ENCODE results near the gene TPSB2. TPM values are rescaled to one million over a fixed set of nuclear protein-coding genes. Genes with fewer than 3 reads are reported as not detected.
"Not testable (repeated sequence)": the region's sequence is repeated elsewhere in the genome, so short reads cannot be mapped to it uniquely, and the experiment has no call there.

TPSB2 gene
- total and polyA plus RNA-seq, 5 donors, result 1.8 to 7.1 (median 5.2) TPM; not detected in 1

GRCh38 chr16:1208239-1208830, 21.6 kb downstream of the TPSB2 start:
- ATAC-seq (no peak), DNase-seq (no peak)
- Histone ChIP-seq H3K27ac (ENCODE audit: low read length) (no peak overlapping the region), H3K9me3 (ENCODE audit: control insufficient read depth, low read length) (no peaks in the 10 kb centered on the region), H3K27me3 (ENCODE audit: control insufficient read depth, insufficient read depth) (no peaks in the 10 kb centered on the region), H3K4me3 (ENCODE audit: low read length) (no peak overlapping the region), H3K4me1 (ENCODE audit: control insufficient read depth, insufficient read depth, low read length) (no peaks in the 10 kb centered on the region)
- intact Hi-C loops (cut with DNase I), result no loop called here
- WGBS, result 83% methylated on average over 22 of the region's 22 CpGs

- 79% methylated on average over 16 of the region's 16 CpGs for WGBS
- no peak for ATAC-seq
- no peak for DNase-seq
- Histone ChIP-seq H3K4me3 (ENCODE audit: low read length) (no peak overlapping the region), H3K9me3 (ENCODE audit: control insufficient read depth, low read length) (no peaks in the 10 kb centered on the region), H3K4me1 (ENCODE audit: control insufficient read depth, insufficient read depth, low read length) (no peaks in the 10 kb centered on the region), H3K27me3 (ENCODE audit: control insufficient read depth, insufficient read depth) (no peaks in the 10 kb centered on the region), H3K27ac (ENCODE audit: low read length) (no peak overlapping the region)
- intact Hi-C loops (cut with DNase I), result no loop called here
Measured at GRCh38 chr16:1206786-1207185, 23.2 kb downstream of the TPSB2 start.

DNA sequence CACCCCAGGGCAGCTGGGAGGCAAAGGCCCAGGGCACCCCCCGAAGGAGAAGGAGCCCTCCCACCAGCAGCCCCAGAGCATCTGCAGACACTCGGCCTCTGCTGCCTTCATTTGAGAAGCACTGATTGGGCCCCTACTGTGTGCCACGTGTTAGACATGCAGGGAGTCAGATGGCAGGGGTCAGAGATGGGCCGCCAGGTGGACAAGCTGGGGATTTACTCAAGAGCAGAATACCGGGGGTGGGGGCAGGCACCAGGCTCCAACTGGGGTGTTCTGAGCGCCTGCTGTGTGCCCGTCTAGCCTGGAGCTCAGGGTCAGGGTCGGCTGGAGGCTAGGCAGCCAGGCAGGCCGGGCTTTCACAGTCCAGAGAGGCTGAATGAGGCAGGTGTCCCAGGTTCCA, 23.7 kb downstream of the TPSB2 start:
- DNase-seq (no peak), ATAC-seq (no peak)
- H3K27ac ChIP-seq (ENCODE audit: low read length), result no peak overlapping the region
- no peaks in the 10 kb centered on the region for H3K9me3 ChIP-seq (ENCODE audit: control insufficient read depth, low read length)
- intact Hi-C loops (cut with DNase I), result no loop called here
- H3K4me3 ChIP-seq (ENCODE audit: low read length), result no peak overlapping the region
- WGBS, result 68% methylated on average over 9 of the region's 9 CpGs
- no peaks in the 10 kb centered on the region for H3K4me1 ChIP-seq (ENCODE audit: control insufficient read depth, insufficient read depth, low read length)
- H3K27me3 ChIP-seq (ENCODE audit: control insufficient read depth, insufficient read depth), result no peaks in the 10 kb centered on the region

DNA sequence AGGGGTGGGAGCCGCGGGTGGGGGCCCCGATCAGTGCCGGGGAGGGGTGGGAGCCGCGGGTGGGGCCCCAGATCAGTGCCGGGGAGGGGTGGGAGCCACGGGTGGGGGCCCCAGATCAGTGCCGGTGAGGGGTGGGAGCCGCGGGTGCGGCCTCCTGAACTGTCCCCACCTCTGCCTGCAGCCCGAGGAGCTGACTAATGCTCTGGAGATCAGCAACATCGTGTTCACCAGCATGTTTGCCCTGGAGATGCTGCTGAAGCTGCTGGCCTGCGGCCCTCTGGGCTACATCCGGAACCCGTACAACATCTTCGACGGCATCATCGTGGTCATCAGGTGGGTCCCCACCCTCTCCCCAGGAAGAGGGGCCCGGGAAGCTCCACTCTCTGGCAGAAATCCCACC, 25.1 kb downstream of the TPSB2 start:
- no peaks in the 10 kb centered on the region for H3K27me3 ChIP-seq (ENCODE audit: control insufficient read depth, insufficient read depth)
- H3K4me3 ChIP-seq (ENCODE audit: low read length), result no peak overlapping the region
- intact Hi-C loops (cut with DNase I), result no loop called here
- no peaks in the 10 kb centered on the region for H3K9me3 ChIP-seq (ENCODE audit: control insufficient read depth, low read length)
- WGBS, result 79% methylated on average over 15 of the region's 21 CpGs
- no peaks in the 10 kb centered on the region for H3K4me1 ChIP-seq (ENCODE audit: control insufficient read depth, insufficient read depth, low read length)
- no peak overlapping the region for H3K27ac ChIP-seq (ENCODE audit: low read length)
- ATAC-seq (no peak), DNase-seq (no peak)

- DNase-seq (no peak), ATAC-seq (no peak)
- Histone ChIP-seq H3K9me3 (ENCODE audit: control insufficient read depth, low read length) (no peaks in the 10 kb centered on the region), H3K4me3 (ENCODE audit: low read length) (no peak overlapping the region), H3K27ac (ENCODE audit: low read length) (no peak overlapping the region), H3K27me3 (ENCODE audit: control insufficient read depth, insufficient read depth) (no peaks in the 10 kb centered on the region), H3K4me1 (ENCODE audit: control insufficient read depth, insufficient read depth, low read length) (no peaks in the 10 kb centered on the region)
- 93% methylated on average over 18 of the region's 18 CpGs for WGBS
- intact Hi-C loops (cut with DNase I), result no loop called here
Measured at GRCh38 chr16:1202274-1202673, 27.7 kb downstream of the TPSB2 start.

DNA sequence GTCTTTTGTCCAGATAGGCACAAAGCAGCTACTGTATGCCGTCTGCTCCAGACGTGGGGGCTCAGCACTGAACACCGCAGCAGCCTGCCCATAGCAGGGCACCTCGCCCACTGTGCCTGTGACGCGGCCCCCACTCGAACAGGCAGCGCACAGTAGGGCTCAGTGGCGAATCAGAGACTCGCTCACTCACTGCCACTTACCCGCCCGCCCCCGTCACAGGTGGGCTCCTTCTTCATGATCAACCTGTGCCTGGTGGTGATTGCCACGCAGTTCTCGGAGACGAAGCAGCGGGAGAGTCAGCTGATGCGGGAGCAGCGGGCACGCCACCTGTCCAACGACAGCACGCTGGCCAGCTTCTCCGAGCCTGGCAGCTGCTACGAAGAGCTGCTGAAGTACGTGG, 28.5 kb downstream of the TPSB2 start:
- no peak overlapping the region for H3K4me3 ChIP-seq (ENCODE audit: low read length)
- no peaks in the 10 kb centered on the region for H3K4me1 ChIP-seq (ENCODE audit: control insufficient read depth, insufficient read depth, low read length)
- DNase-seq, result no peak
- ATAC-seq, result no peak
- intact Hi-C loops (cut with DNase I), result no loop called here
- no peaks in the 10 kb centered on the region for H3K27me3 ChIP-seq (ENCODE audit: control insufficient read depth, insufficient read depth)
- H3K9me3 ChIP-seq (ENCODE audit: control insufficient read depth, low read length), result no peaks in the 10 kb centered on the region
- WGBS, result 92% methylated on average over 25 of the region's 25 CpGs
- no peak overlapping the region for H3K27ac ChIP-seq (ENCODE audit: low read length)

DNA sequence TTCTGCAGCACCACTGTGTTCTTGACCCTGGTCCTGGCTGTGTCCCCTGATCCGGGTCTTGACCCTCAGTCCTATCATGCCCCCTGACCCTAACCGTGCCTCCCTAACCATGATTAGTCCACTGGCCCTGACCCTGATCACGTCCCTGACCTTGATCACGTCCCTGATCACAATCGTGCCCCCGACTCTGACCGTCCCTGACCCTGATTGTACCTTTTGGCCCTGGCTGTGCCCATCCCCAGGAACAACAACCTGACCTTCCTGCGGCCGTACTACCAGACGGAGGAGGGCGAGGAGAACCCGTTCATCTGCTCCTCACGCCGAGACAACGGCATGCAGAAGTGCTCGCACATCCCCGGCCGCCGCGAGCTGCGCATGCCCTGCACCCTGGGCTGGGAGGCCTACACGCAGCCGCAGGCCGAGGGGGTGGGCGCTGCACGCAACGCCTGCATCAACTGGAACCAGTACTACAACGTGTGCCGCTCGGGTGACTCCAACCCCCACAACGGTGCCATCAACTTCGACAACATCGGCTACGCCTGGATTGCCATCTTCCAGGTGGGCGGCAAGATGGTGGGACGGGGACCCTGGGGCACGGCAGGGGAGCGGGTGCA, 29.9 kb downstream of the TPSB2 start:
- ATAC-seq (no peak), DNase-seq (no peak)
- intact Hi-C loops (cut with DNase I), result no loop called here
- 93% methylated on average over 38 of the region's 38 CpGs for WGBS
- Histone ChIP-seq H3K27me3 (ENCODE audit: control insufficient read depth, insufficient read depth) (no peaks in the 10 kb centered on the region), H3K4me3 (ENCODE audit: low read length) (no peak overlapping the region), H3K9me3 (ENCODE audit: control insufficient read depth, low read length) (no peaks in the 10 kb centered on the region), H3K27ac (ENCODE audit: low read length) (no peak overlapping the region), H3K4me1 (ENCODE audit: control insufficient read depth, insufficient read depth, low read length) (no peaks in the 10 kb centered on the region)

- Histone ChIP-seq H3K27me3 (ENCODE audit: control insufficient read depth, insufficient read depth) (no peaks in the 10 kb centered on the region), H3K9me3 (ENCODE audit: control insufficient read depth, low read length) (no peaks in the 10 kb centered on the region), H3K4me3 (ENCODE audit: low read length) (no peak overlapping the region), H3K27ac (ENCODE audit: low read length) (no peak overlapping the region), H3K4me1 (ENCODE audit: control insufficient read depth, insufficient read depth, low read length) (no peaks in the 10 kb centered on the region)
- ATAC-seq, result no peak
- intact Hi-C loops (cut with DNase I), result no loop called here
- DNase-seq, result no peak
- 89% methylated on average over 15 of the region's 19 CpGs for WGBS
Measured at GRCh38 chr16:1199347-1200013, 30.5 kb downstream of the TPSB2 start.

DNA sequence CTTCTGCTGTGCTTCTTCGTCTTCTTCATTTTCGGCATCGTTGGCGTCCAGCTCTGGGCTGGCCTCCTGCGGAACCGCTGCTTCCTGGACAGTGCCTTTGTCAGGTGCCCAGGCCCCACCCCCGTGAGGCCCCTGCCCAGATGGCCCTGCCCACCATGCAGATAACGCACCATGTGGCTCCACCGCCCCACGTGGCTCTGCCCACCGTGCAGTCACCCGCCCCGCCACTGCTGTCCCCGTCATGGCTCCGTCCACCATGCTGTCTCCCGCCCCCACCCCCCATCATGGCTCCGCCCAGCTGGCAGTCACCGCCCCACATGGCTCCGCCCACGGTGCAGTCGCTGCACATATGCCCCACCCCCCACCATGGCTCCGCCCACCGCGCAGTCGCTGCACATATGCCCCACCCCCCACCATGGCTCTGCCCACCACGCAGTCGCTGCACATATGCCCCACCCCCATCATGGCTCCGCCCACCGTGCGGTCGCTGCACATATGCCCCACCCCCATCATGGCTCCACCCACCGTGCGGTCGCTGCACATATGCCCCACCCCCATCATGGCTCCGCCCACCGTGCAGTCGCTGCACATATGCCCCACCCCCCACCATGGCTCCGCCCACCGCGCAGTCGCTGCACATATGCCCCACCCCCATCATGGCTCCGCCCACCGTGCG, 31.2 kb downstream of the TPSB2 start:
- intact Hi-C loops (cut with DNase I), result not testable (repeated sequence)

DNA sequence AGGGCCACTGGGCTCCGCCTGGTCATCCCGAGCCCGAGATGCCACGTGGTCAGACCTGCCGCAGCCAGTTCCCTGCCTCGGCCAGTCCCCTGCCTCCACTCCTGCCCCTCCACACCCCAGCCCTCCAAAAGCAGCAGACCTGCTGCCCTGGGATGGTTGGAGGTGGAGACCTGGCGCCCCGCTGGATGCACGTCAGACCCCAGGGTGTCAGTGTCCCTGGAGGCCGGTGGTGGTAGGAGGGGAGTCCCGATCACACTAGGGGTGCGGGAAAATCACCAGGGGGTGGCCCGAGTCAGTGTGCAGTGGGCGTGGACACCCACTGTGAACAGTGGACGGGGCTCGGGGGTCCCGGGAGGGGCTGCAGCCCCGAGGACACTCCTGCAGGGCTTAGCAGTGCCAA, 31.8 kb downstream of the TPSB2 start:
- 88% methylated on average over 18 of the region's 18 CpGs for WGBS
- H3K27me3 ChIP-seq (ENCODE audit: control insufficient read depth, insufficient read depth), result no peaks in the 10 kb centered on the region
- intact Hi-C loops (cut with DNase I), result no loop called here
- ATAC-seq, result no peak
- DNase-seq, result no peak
- no peaks in the 10 kb centered on the region for H3K9me3 ChIP-seq (ENCODE audit: control insufficient read depth, low read length)
- H3K4me3 ChIP-seq (ENCODE audit: low read length), result no peak overlapping the region
- H3K27ac ChIP-seq (ENCODE audit: low read length), result no peak overlapping the region
- H3K4me1 ChIP-seq (ENCODE audit: control insufficient read depth, insufficient read depth, low read length), result no peaks in the 10 kb centered on the region

More for the DNA sequence above, 31.2 kb downstream of the TPSB2 start:
- H3K4me1 ChIP-seq (ENCODE audit: control insufficient read depth, insufficient read depth, low read length); ATAC-seq; DNase-seq; H3K27me3 ChIP-seq (ENCODE audit: control insufficient read depth, insufficient read depth); H3K27ac ChIP-seq (ENCODE audit: low read length); H3K9me3 ChIP-seq (ENCODE audit: control insufficient read depth, low read length); H3K4me3 ChIP-seq (ENCODE audit: low read length): not testable (repeated sequence)
- 88% methylated on average over 43 of the region's 44 CpGs for WGBS

- DNase-seq, result no peak
- ATAC-seq, result no peak
- intact Hi-C loops (cut with DNase I), result no loop called here
- Histone ChIP-seq H3K9me3 (ENCODE audit: control insufficient read depth, low read length) (no peaks in the 10 kb centered on the region), H3K27me3 (ENCODE audit: control insufficient read depth, insufficient read depth) (no peaks in the 10 kb centered on the region), H3K4me1 (ENCODE audit: control insufficient read depth, insufficient read depth, low read length) (no peaks in the 10 kb centered on the region), H3K27ac (ENCODE audit: low read length) (no peak overlapping the region), H3K4me3 (ENCODE audit: low read length) (no peak overlapping the region)
- 76% methylated on average over 19 of the region's 19 CpGs for WGBS
Measured at GRCh38 chr16:1197237-1197866, 32.6 kb downstream of the TPSB2 start.

All from right cardiac atrium (tissue), 5 donors.